ENCODE results near the gene FAM236C. TPM values are rescaled to one million over a fixed set of nuclear protein-coding genes. Genes with fewer than 3 reads are reported as not detected.
"Not testable (repeated sequence)": the region's sequence is repeated elsewhere in the genome, so short reads cannot be mapped to it uniquely, and the experiment has no call there.

Gene FAM236C
- total RNA-seq, result not detected

- POLR2A ChIA-PET; ATAC-seq; intact Hi-C loops (cut with micrococcal nuclease); H3K9me3 Mint-ChIP-seq; CTCF ChIA-PET; H3K4me1 Mint-ChIP-seq (ENCODE audit: low read depth); H3K27me3 Mint-ChIP-seq; H3K27ac Mint-ChIP-seq; DNase-seq; H3K36me3 Mint-ChIP-seq (ENCODE audit: low read depth); H3K4me3 Mint-ChIP-seq: not testable (repeated sequence)
Measured at GRCh38 chrX:72912315-72912714, at the start of gene FAM236C. FAM236C (plus strand) TSS chrX:72912615; CDS start chrX:72912715, 100 bp downstream.

- ATAC-seq; DNase-seq; POLR2A ChIA-PET; intact Hi-C loops (cut with micrococcal nuclease); H3K4me3 Mint-ChIP-seq; H3K9me3 Mint-ChIP-seq; CTCF ChIA-PET; H3K27ac Mint-ChIP-seq; H3K27me3 Mint-ChIP-seq; H3K36me3 Mint-ChIP-seq (ENCODE audit: low read depth); H3K4me1 Mint-ChIP-seq (ENCODE audit: low read depth): not testable (repeated sequence)
Measured at GRCh38 chrX:72882898-72883297, 29.5 kb upstream of the FAM236C start.

GRCh38 chrX:72889740-72890139, 22.7 kb upstream of the FAM236C start:
- intact Hi-C loops (cut with micrococcal nuclease); H3K4me1 Mint-ChIP-seq (ENCODE audit: low read depth); H3K9me3 Mint-ChIP-seq; ATAC-seq; H3K27ac Mint-ChIP-seq; H3K4me3 Mint-ChIP-seq; CTCF ChIA-PET; H3K27me3 Mint-ChIP-seq; H3K36me3 Mint-ChIP-seq (ENCODE audit: low read depth); POLR2A ChIA-PET; DNase-seq: not testable (repeated sequence)

GRCh38 chrX:72916096-72916495, 3.7 kb downstream of the FAM236C start:
- H3K4me1 Mint-ChIP-seq (ENCODE audit: low read depth); H3K9me3 Mint-ChIP-seq; H3K36me3 Mint-ChIP-seq (ENCODE audit: low read depth); H3K27ac Mint-ChIP-seq; ATAC-seq; DNase-seq; H3K4me3 Mint-ChIP-seq; H3K27me3 Mint-ChIP-seq; intact Hi-C loops (cut with micrococcal nuclease); POLR2A ChIA-PET; CTCF ChIA-PET: not testable (repeated sequence)

GRCh38 chrX:72932283-72932682, 19.9 kb downstream of the FAM236C start:
- POLR2A ChIA-PET; CTCF ChIA-PET; H3K9me3 Mint-ChIP-seq; H3K36me3 Mint-ChIP-seq (ENCODE audit: low read depth); DNase-seq; intact Hi-C loops (cut with micrococcal nuclease); H3K27me3 Mint-ChIP-seq; H3K4me1 Mint-ChIP-seq (ENCODE audit: low read depth); H3K27ac Mint-ChIP-seq; H3K4me3 Mint-ChIP-seq; ATAC-seq: not testable (repeated sequence)

GRCh38 chrX:72936455-72936854, 24.0 kb downstream of the FAM236C start:
- H3K4me3 Mint-ChIP-seq; intact Hi-C loops (cut with micrococcal nuclease); H3K9me3 Mint-ChIP-seq; H3K27ac Mint-ChIP-seq; H3K36me3 Mint-ChIP-seq (ENCODE audit: low read depth); DNase-seq; POLR2A ChIA-PET; ATAC-seq; CTCF ChIA-PET; H3K27me3 Mint-ChIP-seq; H3K4me1 Mint-ChIP-seq (ENCODE audit: low read depth): not testable (repeated sequence)

- H3K36me3 Mint-ChIP-seq (ENCODE audit: low read depth); H3K27me3 Mint-ChIP-seq; H3K4me1 Mint-ChIP-seq (ENCODE audit: low read depth); H3K9me3 Mint-ChIP-seq; H3K27ac Mint-ChIP-seq; intact Hi-C loops (cut with micrococcal nuclease); ATAC-seq; CTCF ChIA-PET; H3K4me3 Mint-ChIP-seq; POLR2A ChIA-PET; DNase-seq: not testable (repeated sequence)
Measured at GRCh38 chrX:72936882-72937455, 24.6 kb downstream of the FAM236C start.

GRCh38 chrX:72937906-72938305, 25.5 kb downstream of the FAM236C start, which contains the start of gene FAM236A:
FAM236A (plus strand) TSS chrX:72938206; CDS start chrX:72938263, 57 bp downstream.
- intact Hi-C loops (cut with micrococcal nuclease); H3K36me3 Mint-ChIP-seq (ENCODE audit: low read depth); DNase-seq; H3K4me1 Mint-ChIP-seq (ENCODE audit: low read depth); H3K27ac Mint-ChIP-seq; POLR2A ChIA-PET; ATAC-seq; H3K9me3 Mint-ChIP-seq; CTCF ChIA-PET; H3K27me3 Mint-ChIP-seq; H3K4me3 Mint-ChIP-seq: not testable (repeated sequence)

- POLR2A ChIA-PET, result not testable (repeated sequence)
Measured at GRCh38 chrX:72942272-72942671, 29.9 kb downstream of the FAM236C start.

GRCh38 chrX:72943035-72943818, 30.8 kb downstream of the FAM236C start:
- H3K4me3 Mint-ChIP-seq; H3K27ac Mint-ChIP-seq; DNase-seq; intact Hi-C loops (cut with micrococcal nuclease); H3K4me1 Mint-ChIP-seq (ENCODE audit: low read depth); H3K27me3 Mint-ChIP-seq; CTCF ChIA-PET; H3K36me3 Mint-ChIP-seq (ENCODE audit: low read depth); POLR2A ChIA-PET; H3K9me3 Mint-ChIP-seq: not testable (repeated sequence)
- ATAC-seq, result peak; percentile 87

More at GRCh38 chrX:72942272-72942671, 29.9 kb downstream of the FAM236C start:
- ATAC-seq; H3K27ac Mint-ChIP-seq; CTCF ChIA-PET; H3K36me3 Mint-ChIP-seq (ENCODE audit: low read depth); H3K4me3 Mint-ChIP-seq; intact Hi-C loops (cut with micrococcal nuclease); H3K27me3 Mint-ChIP-seq; H3K4me1 Mint-ChIP-seq (ENCODE audit: low read depth); DNase-seq; H3K9me3 Mint-ChIP-seq: not testable (repeated sequence)

GRCh38 chrX:72943819-72944169, 31.4 kb downstream of the FAM236C start, which contains the start of gene DMRTC1:
DMRTC1 (minus strand) TSS chrX:72943837; CDS start chrX:72875694, 68,143 bp downstream.
- H3K36me3 Mint-ChIP-seq (ENCODE audit: low read depth); DNase-seq; H3K4me1 Mint-ChIP-seq (ENCODE audit: low read depth); POLR2A ChIA-PET; H3K27me3 Mint-ChIP-seq; H3K9me3 Mint-ChIP-seq; intact Hi-C loops (cut with micrococcal nuclease); CTCF ChIA-PET; H3K27ac Mint-ChIP-seq; H3K4me3 Mint-ChIP-seq: not testable (repeated sequence)
- peak; percentile 89 for ATAC-seq

- H3K9me3 Mint-ChIP-seq; H3K4me3 Mint-ChIP-seq; H3K4me1 Mint-ChIP-seq (ENCODE audit: low read depth); CTCF ChIA-PET; H3K36me3 Mint-ChIP-seq (ENCODE audit: low read depth); POLR2A ChIA-PET; H3K27ac Mint-ChIP-seq; ATAC-seq; H3K27me3 Mint-ChIP-seq; intact Hi-C loops (cut with micrococcal nuclease); DNase-seq: not testable (repeated sequence)
Measured at GRCh38 chrX:72959971-72960370, 47.6 kb downstream of the FAM236C start.
